GM12874 (cell line): ENCODE results near the gene SUSD6.

ENCODE experiments used
- TF ChIP-seq, protein P1 (sequence below): IDR thresholded peaks from 2 replicates; pipeline ENCODE4 v1.5.1; 2011; ENCODE audit warnings: low read depth, mild to moderate bottlenecking, control low read depth, low read length, moderate library complexity; ENCODE audit not compliant: insufficient read depth

Gene SUSD6

GRCh38 chr14:69672356-69672755 lies 61.0 kb downstream of the SUSD6 start:
- TF ChIP-seq, protein P1, sequence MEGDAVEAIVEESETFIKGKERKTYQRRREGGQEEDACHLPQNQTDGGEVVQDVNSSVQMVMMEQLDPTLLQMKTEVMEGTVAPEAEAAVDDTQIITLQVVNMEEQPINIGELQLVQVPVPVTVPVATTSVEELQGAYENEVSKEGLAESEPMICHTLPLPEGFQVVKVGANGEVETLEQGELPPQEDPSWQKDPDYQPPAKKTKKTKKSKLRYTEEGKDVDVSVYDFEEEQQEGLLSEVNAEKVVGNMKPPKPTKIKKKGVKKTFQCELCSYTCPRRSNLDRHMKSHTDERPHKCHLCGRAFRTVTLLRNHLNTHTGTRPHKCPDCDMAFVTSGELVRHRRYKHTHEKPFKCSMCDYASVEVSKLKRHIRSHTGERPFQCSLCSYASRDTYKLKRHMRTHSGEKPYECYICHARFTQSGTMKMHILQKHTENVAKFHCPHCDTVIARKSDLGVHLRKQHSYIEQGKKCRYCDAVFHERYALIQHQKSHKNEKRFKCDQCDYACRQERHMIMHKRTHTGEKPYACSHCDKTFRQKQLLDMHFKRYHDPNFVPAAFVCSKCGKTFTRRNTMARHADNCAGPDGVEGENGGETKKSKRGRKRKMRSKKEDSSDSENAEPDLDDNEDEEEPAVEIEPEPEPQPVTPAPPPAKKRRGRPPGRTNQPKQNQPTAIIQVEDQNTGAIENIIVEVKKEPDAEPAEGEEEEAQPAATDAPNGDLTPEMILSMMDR = no peak

GRCh38 chr14:69673104-69673503 lies 61.7 kb downstream of the SUSD6 start:
- TF ChIP-seq, protein P1 = no peak

- TF ChIP-seq, protein P1 = 0 out of 2 replicates have a peak, but pooled peaks have one; percentile 17
Observed at GRCh38 chr14:69673578-69674305, 62.3 kb downstream of the SUSD6 start.

- TF ChIP-seq, protein P1 = no peak
Observed at GRCh38 chr14:69674546-69675244, 63.3 kb downstream of the SUSD6 start.

DNA sequence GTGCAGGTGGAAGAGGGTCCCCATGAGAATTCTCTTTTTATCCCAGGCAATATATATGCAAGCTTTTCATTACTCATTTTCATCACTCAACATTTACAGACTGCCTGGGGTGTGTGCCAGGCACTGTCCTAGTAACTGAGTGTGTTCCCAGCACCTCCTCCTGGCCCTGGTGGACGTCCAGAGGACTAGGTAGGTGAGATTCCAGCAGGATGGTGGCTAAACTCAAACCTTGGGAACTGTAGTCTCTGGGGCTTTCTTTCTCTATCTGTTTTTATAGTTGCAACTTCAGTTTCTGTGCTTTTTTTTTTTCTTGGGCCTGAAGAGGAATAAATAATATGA lies 63.8 kb downstream of the SUSD6 start:
- TF ChIP-seq, protein P1 = no peak

GRCh38 chr14:69675877-69676416 lies 64.6 kb downstream of the SUSD6 start:
- TF ChIP-seq, protein P1 = no peak

- TF ChIP-seq, protein P1 = no peak
Observed at GRCh38 chr14:69676723-69677122, 65.3 kb downstream of the SUSD6 start.
